Mesenteric fat pad (tissue), 1 donor: ENCODE measurements around the gene ISX. TPM values are rescaled to one million over a fixed set of nuclear protein-coding genes. Genes with fewer than 3 reads are reported as not detected.

Experiments
- DNase-seq: peaks from one replicate; pipeline ENCODE4 v3.0.0-alpha.2; 2020; ENCODE audit warnings: low spot score
- total RNA-seq: library from RNA; stranded (reverse); fragmentation: NEBNext Ultra II Directional; extraction: Animal tissue kit (Norgen Biotek cat#: 25700); gene quantifications from one replicate; pipeline ENCODE4 v1.2.1, GENCODE V29; 2021
- donor health status: DM: yes; HTN: yes; CAD: no.

ISX gene
- total RNA-seq, 1 donor from 2014 or later, result not detected

DNA sequence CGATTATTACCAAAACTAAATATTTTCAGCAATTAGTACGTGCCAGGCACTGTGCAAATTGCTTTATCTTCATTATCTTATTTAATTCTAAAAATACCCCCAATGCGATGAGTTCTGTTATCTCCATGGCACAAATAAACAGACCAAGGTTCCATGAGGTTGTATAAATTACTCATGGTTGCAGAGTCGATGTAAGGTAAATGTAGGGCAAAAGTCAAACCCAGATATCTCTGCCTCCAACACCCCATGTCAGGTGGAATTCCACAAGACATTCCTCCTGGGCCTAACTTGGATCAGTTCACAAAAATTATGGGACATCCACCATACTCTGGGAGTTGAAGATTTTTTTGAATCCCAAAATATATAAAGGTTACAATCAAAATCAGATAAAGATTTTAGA, 43.7 kb downstream of the ISX start:
- DNase-seq, result no peak

DNA sequence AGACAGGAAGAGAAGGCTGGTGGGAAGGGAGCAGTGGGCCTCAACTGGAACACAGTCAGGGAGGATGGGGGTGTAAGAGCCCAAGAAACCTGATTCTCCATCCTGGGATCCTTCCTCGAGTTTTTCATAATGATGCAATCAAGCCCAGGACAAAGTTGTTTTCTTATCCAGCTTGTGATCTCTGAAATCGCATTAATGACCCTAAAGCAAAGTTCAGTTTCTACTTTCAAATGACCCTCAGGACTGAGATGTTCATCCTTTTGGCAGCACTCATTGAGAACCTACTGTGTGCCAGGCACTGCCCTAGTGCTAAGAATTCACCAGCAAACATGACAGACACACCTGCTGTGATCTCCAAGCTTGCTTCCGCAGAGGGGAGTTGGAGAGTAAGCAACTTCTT, 45.3 kb downstream of the ISX start:
- DNase-seq, result no peak

DNA sequence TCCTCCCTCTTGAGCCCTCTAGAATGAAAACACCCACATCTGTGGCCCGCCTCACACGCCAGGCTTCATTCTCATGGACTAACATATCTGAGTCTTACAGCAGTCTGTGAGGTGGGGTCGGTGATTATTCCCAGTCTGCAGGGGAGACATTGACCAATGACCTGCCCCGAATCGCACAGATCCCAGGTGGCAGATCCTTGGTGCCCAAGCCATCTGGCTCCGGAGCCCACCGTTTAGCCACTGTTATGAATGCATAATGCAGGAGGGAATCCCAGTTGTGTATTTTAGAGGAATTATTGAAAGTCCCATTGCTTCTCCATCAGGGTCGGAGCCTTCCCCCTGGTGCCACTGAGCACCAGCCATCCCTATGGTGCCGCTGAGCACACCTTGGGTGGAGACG, 47.4 kb downstream of the ISX start:
- peak; percentile 59 for DNase-seq

DNA sequence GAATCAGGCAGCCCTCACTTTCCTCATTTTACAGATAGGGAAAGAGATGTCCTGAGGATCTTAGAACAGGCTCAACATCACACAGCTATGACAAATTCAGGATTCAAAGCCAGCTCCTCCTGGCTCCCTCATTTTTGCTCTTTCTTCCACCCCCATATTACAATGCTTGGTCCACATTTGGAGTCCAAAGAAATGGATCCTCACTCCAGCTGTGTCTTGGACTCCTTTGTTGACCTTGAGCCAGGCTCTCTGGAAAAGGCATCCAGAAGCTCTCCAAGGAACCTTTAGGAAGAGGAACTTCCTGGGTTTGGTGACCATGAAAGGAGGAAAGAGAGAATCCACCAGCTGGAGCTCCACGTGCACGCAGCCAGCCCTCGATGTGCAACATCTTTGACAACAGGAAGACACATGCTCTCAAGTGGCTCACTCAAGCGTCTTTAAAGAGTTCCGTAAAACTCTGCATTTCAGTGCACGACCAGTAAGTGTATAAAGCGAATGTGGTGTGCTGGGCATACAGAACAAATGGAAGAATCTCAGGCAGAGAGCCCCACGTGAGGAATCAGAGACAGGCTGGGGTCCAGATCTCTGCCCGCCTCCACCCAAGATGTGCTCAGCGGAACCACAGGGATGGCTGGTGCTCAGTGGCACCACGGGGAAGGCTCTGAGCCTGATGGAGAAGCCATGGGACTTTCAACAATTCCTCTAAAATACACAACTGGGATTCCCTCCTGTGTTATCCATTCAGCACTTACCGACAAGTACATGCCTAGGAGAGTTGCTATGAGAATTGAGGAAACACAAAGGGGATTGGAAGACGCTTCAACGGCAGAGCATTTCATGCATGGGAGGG, 48.4 kb downstream of the ISX start:
- DNase-seq, result peak; percentile 53

DNA sequence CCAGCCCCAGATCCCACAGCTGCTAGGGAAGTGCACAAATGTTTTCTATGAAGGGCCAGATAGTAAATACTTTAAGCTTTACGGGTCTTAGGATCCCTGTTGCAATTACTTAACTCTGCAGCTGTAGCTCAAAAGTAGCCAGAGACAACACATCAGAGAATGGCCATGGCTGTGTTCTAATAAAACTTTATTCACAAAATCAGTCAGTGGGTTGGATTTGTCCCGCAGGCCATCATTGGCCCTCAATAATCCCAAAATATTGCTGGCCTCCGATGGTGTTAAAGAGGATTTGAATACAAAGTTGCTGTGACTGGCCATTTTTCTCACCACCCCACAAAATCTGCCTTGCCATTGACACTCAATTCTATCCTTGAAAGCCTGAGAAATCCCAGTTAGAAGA, 49.6 kb downstream of the ISX start:
- DNase-seq, result peak; percentile 3

DNA sequence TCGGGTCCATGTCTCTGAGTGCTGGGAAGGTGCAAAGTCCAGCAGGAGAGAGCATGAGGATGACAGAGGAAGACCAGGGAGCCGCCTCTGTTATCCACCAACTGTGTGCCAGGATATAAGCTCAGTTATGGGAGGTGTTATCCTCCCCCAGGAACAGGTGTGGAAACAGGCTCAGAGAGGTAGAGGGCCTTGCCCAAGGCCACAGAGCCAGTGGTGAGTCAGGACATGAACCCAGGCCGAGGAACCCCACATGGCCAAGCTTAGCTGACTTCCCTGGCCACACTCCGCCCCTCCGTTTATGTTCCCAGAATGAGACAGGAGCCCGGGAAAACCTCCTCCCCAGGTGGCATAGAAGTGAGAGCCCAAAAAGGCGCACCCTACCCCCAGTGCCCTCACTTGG, 50.3 kb downstream of the ISX start:
- no peak for DNase-seq

GRCh38 chr22:35116817-35117216, 50.9 kb downstream of the ISX start:
- no peak for DNase-seq

GRCh38 chr22:35119494-35119893, 53.5 kb downstream of the ISX start:
- DNase-seq, result no peak

- no peak for DNase-seq
Measured at GRCh38 chr22:35124691-35125219, 58.8 kb downstream of the ISX start.

DNA sequence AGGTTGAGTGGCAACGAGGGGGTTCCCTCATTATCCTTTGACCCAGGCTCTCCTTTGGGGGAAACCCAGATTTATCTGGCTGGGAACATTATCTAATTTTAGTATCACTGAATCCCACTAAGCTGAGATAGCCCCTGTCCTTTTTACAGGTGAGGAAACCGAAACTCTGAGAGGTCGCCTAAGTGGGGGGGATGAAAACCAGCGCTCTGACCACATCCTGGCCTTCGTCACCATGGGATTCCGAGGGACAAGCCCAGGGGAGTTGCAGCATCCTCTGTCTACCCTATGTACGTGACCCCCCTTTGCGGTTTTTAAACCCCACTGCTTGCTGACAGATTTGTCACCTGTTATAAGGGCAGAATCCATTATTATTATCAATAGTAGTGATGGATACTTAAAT, 61.0 kb downstream of the ISX start:
- DNase-seq, result no peak

- no peak for DNase-seq
Measured at GRCh38 chr22:35128637-35129036, 62.7 kb downstream of the ISX start.

DNA sequence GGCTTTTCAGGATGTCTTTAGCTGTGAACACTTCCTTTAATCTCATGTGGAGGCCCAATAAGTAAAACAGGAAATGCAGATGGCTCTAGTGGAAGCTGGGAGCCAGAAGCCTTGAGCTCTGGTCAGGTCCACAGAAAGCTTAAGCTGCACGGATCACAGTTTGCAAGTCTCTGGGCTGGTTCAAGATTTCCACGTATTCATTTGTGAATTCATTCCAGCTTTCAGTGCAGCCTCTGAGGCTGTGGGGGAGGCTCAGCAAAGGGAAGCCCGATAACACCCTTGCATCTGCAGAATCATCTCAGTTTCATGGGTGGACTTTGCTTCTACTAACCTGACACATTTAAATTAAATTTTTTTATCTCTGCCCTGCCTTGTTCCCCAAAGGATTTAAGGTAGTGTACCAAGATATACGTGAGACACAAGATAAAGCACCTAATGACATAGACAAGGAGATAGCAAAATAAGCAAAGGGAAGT, 65.6 kb downstream of the ISX start:
- DNase-seq, result no peak

- DNase-seq, result no peak
Measured at GRCh38 chr22:35132568-35132967, 66.6 kb downstream of the ISX start.

DNA sequence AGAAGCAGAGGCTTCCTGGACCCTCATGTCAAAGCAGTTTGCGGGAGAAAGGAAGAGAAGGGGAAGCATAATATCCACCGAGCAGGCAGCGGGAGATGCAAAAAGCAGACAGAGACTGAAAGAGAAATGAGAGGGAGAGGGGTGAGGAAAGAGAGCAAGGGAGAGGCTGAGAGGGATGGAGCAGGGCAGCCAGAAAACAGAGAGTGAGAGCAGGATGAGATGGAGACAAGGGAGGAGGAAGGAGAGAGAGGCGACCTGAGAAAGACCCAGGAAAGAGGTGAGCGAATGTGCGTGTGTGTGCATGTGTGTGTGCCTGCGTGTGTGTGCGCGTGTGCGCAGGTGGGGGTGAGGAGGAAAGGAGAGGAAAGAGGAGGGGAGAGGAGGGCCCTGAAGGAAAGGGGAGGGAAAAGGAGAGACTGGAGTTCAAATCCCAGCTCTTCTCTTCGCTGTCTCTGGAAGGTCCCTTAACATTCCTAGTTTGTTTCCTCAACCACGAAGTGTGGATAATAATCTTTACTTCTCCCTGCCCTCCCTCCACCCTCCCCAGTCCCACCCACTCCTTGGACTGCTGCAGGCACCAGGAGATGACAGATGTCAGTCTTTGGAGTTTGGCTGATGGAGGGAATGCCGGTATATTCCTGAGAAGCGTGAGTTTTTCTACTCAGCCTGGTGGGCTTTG, 67.9 kb downstream of the ISX start:
- DNase-seq, result no peak

DNA sequence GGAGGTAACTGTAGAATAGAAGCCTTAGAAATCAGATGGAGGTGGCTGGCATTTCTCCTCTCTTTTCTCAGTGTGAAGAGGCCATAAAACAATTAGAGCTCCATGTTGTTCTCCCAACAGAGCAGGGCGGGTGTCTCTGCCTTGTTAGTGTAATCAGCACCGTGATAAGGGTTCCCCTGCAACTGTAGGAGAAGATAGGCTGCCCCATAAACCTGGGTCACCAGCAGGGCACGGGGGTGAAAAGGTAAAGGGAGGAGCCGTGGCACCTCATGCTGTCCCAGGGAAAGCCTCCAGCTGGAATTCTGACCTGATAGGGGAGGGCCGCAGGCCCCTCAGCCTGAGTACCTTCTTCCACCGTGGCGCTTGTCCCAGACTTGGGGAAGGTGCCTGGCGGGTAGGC, 68.7 kb downstream of the ISX start:
- no peak for DNase-seq

DNA sequence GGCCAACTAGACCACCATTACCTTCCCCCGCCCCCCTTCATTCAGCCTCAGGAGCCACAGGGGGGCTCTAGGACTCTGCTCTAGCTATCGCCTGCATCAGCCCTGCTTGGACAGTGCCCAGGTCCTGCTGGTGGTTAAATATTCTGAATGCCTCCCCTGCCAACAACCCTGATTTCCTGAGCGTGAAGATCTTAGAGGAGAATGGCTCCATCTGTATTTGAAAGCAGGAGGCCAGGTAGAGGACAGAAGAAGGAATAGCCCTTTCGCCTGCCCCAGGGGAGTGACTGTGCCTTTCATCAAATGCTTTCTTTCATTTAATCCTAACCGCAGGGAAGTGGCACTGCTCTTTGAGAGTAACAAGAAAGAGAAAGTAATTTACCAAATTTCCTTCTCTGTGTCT, 69.2 kb downstream of the ISX start:
- DNase-seq, result no peak

Other genes with a start within 250 kb of the ISX start
- gene HMGXB4, start 191.3 kb downstream of the ISX start, total RNA-seq, result 14.0 TPM
- gene TOM1, start 233.7 kb downstream of the ISX start, total RNA-seq, result 83.2 TPM